ES-I3 (cell line): Measurements from ENCODE around the gene NUCKS1.

Experiments
- H3K36me3 ChIP-seq: 2 replicates; pipeline ENCODE4 v1.6.1; 2013; ENCODE audit warnings: mild to moderate bottlenecking, low read length, control low read depth, moderate library complexity; ENCODE audit not compliant: insufficient read depth
- H3K4me1 ChIP-seq: 2 replicates; pipeline ENCODE4 v1.6.1; 2013; ENCODE audit warnings: mild to moderate bottlenecking, control low read depth, low read length; ENCODE audit not compliant: insufficient read depth
- H3K9ac ChIP-seq: 2 replicates; pipeline ENCODE4 v1.6.1; 2013; ENCODE audit warnings: low read depth, mild to moderate bottlenecking, low read length, moderate library complexity
- H3K9me3 ChIP-seq: 2 replicates; pipeline ENCODE4 v1.6.1; 2013; ENCODE audit warnings: mild to moderate bottlenecking, low read length, moderate library complexity; ENCODE audit not compliant: control insufficient read depth, insufficient read depth

The NUCKS1 gene

DNA sequence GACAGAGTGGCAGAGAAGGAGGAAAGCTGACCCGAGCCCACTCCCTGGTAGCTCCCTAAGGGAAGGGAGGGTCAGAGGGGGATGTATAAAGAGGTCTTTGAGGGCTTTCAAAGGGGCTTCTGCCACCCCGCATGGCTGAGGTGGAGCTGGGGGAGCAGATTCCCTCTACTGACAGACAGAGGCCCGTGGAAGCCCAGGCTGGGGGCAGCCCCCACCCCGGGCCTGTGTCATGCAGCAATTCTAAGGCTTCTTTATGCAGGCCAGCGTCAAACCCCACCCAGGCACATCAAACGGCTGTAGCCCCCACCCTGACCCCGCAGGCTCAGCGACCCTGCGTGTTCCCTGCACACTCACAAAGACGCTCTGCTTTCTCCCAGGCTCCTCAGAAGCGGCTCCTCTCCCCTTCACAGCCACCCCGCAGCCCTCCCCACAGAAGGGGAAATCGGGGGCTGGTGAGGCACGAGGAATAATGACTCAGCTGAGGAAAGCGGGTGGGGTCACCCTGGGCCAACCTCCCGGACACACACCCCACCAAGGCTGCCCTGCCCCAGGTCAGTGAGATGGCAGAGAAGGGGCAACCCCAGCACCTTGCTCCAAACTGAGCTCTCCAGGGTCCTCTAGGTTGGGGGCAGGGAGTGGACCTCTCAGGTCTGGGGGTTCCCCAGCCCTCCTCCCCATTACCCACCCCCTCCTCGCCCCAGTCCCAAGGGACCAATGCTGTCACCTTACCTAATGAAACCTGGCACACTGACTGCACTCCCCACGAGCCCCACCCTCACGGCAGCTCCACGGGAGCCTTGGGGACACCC is 80.4 kb downstream of the NUCKS1 start:
- no peaks in the 10 kb centered on the region for H3K36me3 ChIP-seq
- H3K9ac ChIP-seq = peak overlapping the region; percentile 29; the same call in 1 of the 2 replicates
- peaks cover 55% of the 10 kb centered on the region for H3K4me1 ChIP-seq
- no peaks in the 10 kb centered on the region for H3K9me3 ChIP-seq

DNA sequence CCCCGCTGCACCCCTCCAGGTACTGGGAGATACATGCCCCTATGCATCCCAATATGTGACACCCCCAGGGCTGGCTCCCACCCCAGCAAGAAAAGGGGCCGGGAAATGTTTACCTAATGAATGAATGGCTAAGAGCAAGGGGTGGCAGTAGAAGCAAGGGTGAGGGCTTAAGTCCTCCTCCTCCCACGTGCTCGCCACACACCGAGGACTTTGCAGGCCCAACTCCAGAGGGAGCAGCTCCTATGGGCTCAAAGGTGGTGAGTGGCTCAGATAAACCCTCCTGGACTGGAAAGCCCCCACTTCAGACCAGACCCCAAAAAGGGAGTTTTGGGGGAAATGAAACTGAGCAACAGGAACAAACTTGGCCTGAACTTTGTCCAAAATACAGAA is 81.0 kb downstream of the NUCKS1 start:
- H3K36me3 ChIP-seq = no peaks in the 10 kb centered on the region
- peak overlapping the region; percentile 8; the same call in 1 of the 2 replicates for H3K9ac ChIP-seq
- peaks cover 55% of the 10 kb centered on the region for H3K4me1 ChIP-seq
- H3K9me3 ChIP-seq = no peaks in the 10 kb centered on the region

GRCh38 chr1:205667909-205668643 is 81.9 kb downstream of the NUCKS1 start:
- Histone ChIP-seq H3K9ac (no peak overlapping the region), H3K36me3 (no peaks in the 10 kb centered on the region), H3K4me1 (peaks cover 55% of the 10 kb centered on the region), H3K9me3 (no peaks in the 10 kb centered on the region)

- Histone ChIP-seq H3K4me1 (peaks cover 51% of the 10 kb centered on the region), H3K9me3 (no peaks in the 10 kb centered on the region), H3K36me3 (no peaks in the 10 kb centered on the region), H3K9ac (no peak overlapping the region)
Measured at GRCh38 chr1:205666372-205667166, 83.4 kb downstream of the NUCKS1 start.

- peaks cover 48% of the 10 kb centered on the region for H3K4me1 ChIP-seq
- H3K36me3 ChIP-seq = no peaks in the 10 kb centered on the region
Measured at GRCh38 chr1:205665201-205666045, 84.6 kb downstream of the NUCKS1 start.

GRCh38 chr1:205664399-205665017 is 85.5 kb downstream of the NUCKS1 start:
- H3K9ac ChIP-seq = no peak overlapping the region
- peaks cover 38% of the 10 kb centered on the region for H3K4me1 ChIP-seq
- no peaks in the 10 kb centered on the region for H3K36me3 ChIP-seq
- no peaks in the 10 kb centered on the region for H3K9me3 ChIP-seq

More at GRCh38 chr1:205665201-205666045, 84.6 kb downstream of the NUCKS1 start:
- no peak overlapping the region for H3K9ac ChIP-seq
- no peaks in the 10 kb centered on the region for H3K9me3 ChIP-seq

DNA sequence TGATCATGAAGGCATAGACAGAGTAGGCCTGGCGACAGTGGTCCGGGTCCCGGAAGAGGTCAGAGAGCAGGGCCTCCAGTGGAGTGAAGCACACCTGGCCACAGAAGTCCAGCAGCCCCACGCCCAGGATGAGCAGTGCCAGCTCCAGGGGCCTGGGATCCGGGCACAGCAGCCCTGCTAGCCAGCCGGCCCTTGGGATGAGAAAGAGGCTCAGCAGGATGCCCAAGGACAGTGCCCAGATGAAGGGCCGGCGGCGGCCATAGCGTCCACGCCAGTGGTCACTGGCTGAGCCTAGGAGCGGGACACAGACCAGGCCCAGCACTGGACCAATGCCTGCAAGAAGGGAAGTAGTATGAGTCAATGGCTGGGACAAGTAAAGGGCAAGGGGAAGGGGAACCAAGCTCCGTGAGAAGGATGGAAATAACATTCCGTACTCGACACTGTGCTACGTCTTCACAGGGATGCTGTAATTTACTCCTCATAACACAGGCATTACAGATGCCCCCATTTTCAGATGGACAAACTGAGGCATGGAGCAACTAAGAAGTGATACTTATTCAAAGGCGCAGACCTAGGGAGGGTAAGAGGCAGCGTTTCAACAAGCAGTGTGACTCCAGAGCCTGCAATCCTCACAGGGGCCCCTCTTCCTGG is 86.6 kb downstream of the NUCKS1 start:
- H3K4me1 ChIP-seq = peaks cover 27% of the 10 kb centered on the region
- H3K9ac ChIP-seq = no peak overlapping the region
- H3K36me3 ChIP-seq = no peaks in the 10 kb centered on the region
- H3K9me3 ChIP-seq = no peaks in the 10 kb centered on the region
